ENCODE data around the gene DPM3.

GRCh38 chr1:155105604-155106011, 34.7 kb downstream of the DPM3 start:
- no peak for TF ChIP-seq CTCF (IDR thresholded peaks at IDR 0.05; ENCODE audit: low read depth, low read length, poor library complexity, severe bottlenecking)
- TF ChIP-seq EZH2phosphoT487 (IDR thresholded peaks at IDR 0.05; ENCODE audit: borderline replicate concordance, low read length): no peak

All from DOHH2 (cell line).